C4-2B (cell line): ENCODE data around the gene SOWAHD.
"Not testable (repeated sequence)": the region's sequence is repeated elsewhere in the genome, so short reads cannot be mapped to it uniquely, and the experiment has no call there.

ENCODE experiments used
- ZFX ChIP-seq: fragments of 450-650 bp; IDR thresholded peaks from 2 replicates; pipeline ENCODE4 v1.6.1; 2017
- TF ChIP-seq, protein P1 (sequence below): fragments of 450-650 bp; conservative IDR thresholded peaks from 2 replicates; pipeline ENCODE4 v1.5.1; 2017; ENCODE audit warnings: mild to moderate bottlenecking

DNA sequence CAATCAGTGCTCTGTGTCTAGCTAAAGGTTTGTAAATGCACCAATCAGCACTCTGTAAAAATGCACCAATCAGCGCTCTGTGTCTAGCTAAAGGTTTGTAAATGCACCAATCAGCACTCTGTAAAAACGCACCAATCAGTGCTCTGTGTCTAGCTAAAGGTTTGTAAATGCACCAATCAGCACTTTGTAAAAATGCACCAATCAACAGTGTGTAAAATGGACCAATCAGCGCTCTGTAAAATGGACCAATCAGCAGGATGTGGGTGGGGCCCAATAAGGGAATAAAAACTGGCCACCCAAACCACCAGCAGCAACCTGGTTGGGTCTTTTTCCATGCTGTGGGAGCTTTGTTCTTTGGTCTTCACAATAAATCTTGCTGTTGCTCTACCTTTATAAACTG is 11.0 kb downstream of the SOWAHD start:
- TF ChIP-seq, protein P1, sequence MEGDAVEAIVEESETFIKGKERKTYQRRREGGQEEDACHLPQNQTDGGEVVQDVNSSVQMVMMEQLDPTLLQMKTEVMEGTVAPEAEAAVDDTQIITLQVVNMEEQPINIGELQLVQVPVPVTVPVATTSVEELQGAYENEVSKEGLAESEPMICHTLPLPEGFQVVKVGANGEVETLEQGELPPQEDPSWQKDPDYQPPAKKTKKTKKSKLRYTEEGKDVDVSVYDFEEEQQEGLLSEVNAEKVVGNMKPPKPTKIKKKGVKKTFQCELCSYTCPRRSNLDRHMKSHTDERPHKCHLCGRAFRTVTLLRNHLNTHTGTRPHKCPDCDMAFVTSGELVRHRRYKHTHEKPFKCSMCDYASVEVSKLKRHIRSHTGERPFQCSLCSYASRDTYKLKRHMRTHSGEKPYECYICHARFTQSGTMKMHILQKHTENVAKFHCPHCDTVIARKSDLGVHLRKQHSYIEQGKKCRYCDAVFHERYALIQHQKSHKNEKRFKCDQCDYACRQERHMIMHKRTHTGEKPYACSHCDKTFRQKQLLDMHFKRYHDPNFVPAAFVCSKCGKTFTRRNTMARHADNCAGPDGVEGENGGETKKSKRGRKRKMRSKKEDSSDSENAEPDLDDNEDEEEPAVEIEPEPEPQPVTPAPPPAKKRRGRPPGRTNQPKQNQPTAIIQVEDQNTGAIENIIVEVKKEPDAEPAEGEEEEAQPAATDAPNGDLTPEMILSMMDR: not testable (repeated sequence)
- not testable (repeated sequence) for TF ChIP-seq ZFX
